Measurements from ENCODE around the gene ZNF485. TPM values are rescaled to one million over a fixed set of nuclear protein-coding genes. Genes with fewer than 3 reads are reported as not detected.
"Not testable (repeated sequence)": the region's sequence is repeated elsewhere in the genome, so short reads cannot be mapped to it uniquely, and the experiment has no call there.

Gene ZNF485
- total RNA-seq, 2 experiments from 2014 or later = 6.5 to 6.6 TPM

GRCh38 chr10:43586730-43587115 is 19.5 kb upstream of the ZNF485 start:
- H3K36me3 Mint-ChIP-seq; POLR2A ChIA-PET; H3K4me3 Mint-ChIP-seq; H3K4me1 Mint-ChIP-seq; H3K27ac Mint-ChIP-seq; DNase-seq; ATAC-seq (ENCODE audit: low read depth): not testable (repeated sequence)
- H3K9me3 Mint-ChIP-seq = peaks cover 11% of the 10 kb centered on the region
- peaks cover 14% of the 10 kb centered on the region for H3K27me3 Mint-ChIP-seq

GRCh38 chr10:43591303-43591904 is 14.8 kb upstream of the ZNF485 start:
- Mint-ChIP-seq H3K27ac (no peak overlapping the region), H3K9me3 (peaks cover 25% of the 10 kb centered on the region), H3K4me1 (peaks cover 22% of the 10 kb centered on the region), H3K4me3 (no peak overlapping the region), H3K27me3 (peaks cover 14% of the 10 kb centered on the region), H3K36me3 (peaks cover 6% of the 10 kb centered on the region)
- DNase-seq (no peak), ATAC-seq (ENCODE audit: low read depth) (no peak)
- POLR2A ChIA-PET = no interaction called here

GRCh38 chr10:43594944-43595589 is 11.2 kb upstream of the ZNF485 start:
- Mint-ChIP-seq H3K36me3 (peaks cover 13% of the 10 kb centered on the region), H3K4me3 (peak overlapping the region; percentile 67), H3K9me3 (peaks cover 28% of the 10 kb centered on the region), H3K4me1 (peaks cover 28% of the 10 kb centered on the region), H3K27ac (peak overlapping the region; percentile 92), H3K27me3 (no peaks in the 10 kb centered on the region)
- POLR2A ChIA-PET = interaction anchor here (0.7 to 2.1 kb wide), 3 partner anchors 10 to 21 kb away, joined by 3 to 10 read pairs (median 3); partner anchors contain the start of genes ZNF239 and ZNF485
- DNase-seq (peak; percentile 39), ATAC-seq (ENCODE audit: low read depth) (peak; percentile 87)

GRCh38 chr10:43595739-43596298 is 10.4 kb upstream of the ZNF485 start:
- DNase-seq (peak; percentile 40), ATAC-seq (ENCODE audit: low read depth) (peak; percentile 70)
- H3K36me3 Mint-ChIP-seq = peaks cover 14% of the 10 kb centered on the region
- H3K27ac Mint-ChIP-seq = peak overlapping the region; percentile 92
- peak overlapping the region; percentile 67 for H3K4me3 Mint-ChIP-seq
- peaks cover 28% of the 10 kb centered on the region for H3K4me1 Mint-ChIP-seq
- POLR2A ChIA-PET = interaction anchor here (1.6 to 2.1 kb wide), 2 partner anchors 9 to 11 kb away, joined by 3 to 10 read pairs; partner anchors contain the start of gene ZNF485
- H3K9me3 Mint-ChIP-seq = peaks cover 25% of the 10 kb centered on the region
- no peaks in the 10 kb centered on the region for H3K27me3 Mint-ChIP-seq

GRCh38 chr10:43596546-43596945 is 9.7 kb upstream of the ZNF485 start:
- H3K4me1 Mint-ChIP-seq = peaks cover 28% of the 10 kb centered on the region
- H3K27me3 Mint-ChIP-seq = no peaks in the 10 kb centered on the region
- H3K36me3 Mint-ChIP-seq = peaks cover 14% of the 10 kb centered on the region
- peaks cover 23% of the 10 kb centered on the region for H3K9me3 Mint-ChIP-seq
- DNase-seq (no peak), ATAC-seq (ENCODE audit: low read depth) (no peak)
- POLR2A ChIA-PET = interaction anchor here (2.1 kb wide), 1 partner anchor 10 kb away, joined by 10 read pairs; the partner anchor contains the start of gene ZNF485
- H3K27ac Mint-ChIP-seq = peak overlapping the region; percentile 92
- H3K4me3 Mint-ChIP-seq = no peak overlapping the region

- Mint-ChIP-seq H3K4me3 (no peak overlapping the region), H3K36me3 (peaks cover 12% of the 10 kb centered on the region), H3K27me3 (no peaks in the 10 kb centered on the region), H3K9me3 (peaks cover 14% of the 10 kb centered on the region), H3K4me1 (peaks cover 30% of the 10 kb centered on the region), H3K27ac (no peak overlapping the region)
- DNase-seq = no peak
- POLR2A ChIA-PET = no interaction called here
- no peak for ATAC-seq (ENCODE audit: low read depth)
Measured at GRCh38 chr10:43598446-43598845, 7.8 kb upstream of the ZNF485 start.

GRCh38 chr10:43599333-43599732 is 6.9 kb upstream of the ZNF485 start:
- ATAC-seq (ENCODE audit: low read depth) (no peak), DNase-seq (no peak)
- H3K27me3 Mint-ChIP-seq = no peaks in the 10 kb centered on the region
- H3K9me3 Mint-ChIP-seq = peaks cover 6% of the 10 kb centered on the region
- H3K27ac Mint-ChIP-seq = no peak overlapping the region
- POLR2A ChIA-PET = interaction anchor here (0.6 kb wide), 1 partner anchor 19 kb away, joined by 4 read pairs; no protein-coding TSS in a partner anchor
- H3K4me3 Mint-ChIP-seq = no peak overlapping the region
- peaks cover 8% of the 10 kb centered on the region for H3K36me3 Mint-ChIP-seq
- peaks cover 27% of the 10 kb centered on the region for H3K4me1 Mint-ChIP-seq

- POLR2A ChIA-PET; ATAC-seq (ENCODE audit: low read depth); H3K27me3 Mint-ChIP-seq; H3K9me3 Mint-ChIP-seq; H3K27ac Mint-ChIP-seq; H3K4me1 Mint-ChIP-seq; DNase-seq; H3K4me3 Mint-ChIP-seq; H3K36me3 Mint-ChIP-seq: not testable (repeated sequence)
Measured at GRCh38 chr10:43601576-43601975, 4.7 kb upstream of the ZNF485 start.

- DNase-seq (no peak), ATAC-seq (ENCODE audit: low read depth) (no peak)
- POLR2A ChIA-PET = interaction anchor here (1.6 kb wide), 1 partner anchor 10 kb away, joined by 10 read pairs; no protein-coding TSS in a partner anchor
- peaks cover 13% of the 10 kb centered on the region for H3K4me1 Mint-ChIP-seq
- peak overlapping the region; percentile 48 for H3K27ac Mint-ChIP-seq
- no peaks in the 10 kb centered on the region for H3K27me3 Mint-ChIP-seq
- H3K9me3 Mint-ChIP-seq = peaks cover 14% of the 10 kb centered on the region
- peaks cover 30% of the 10 kb centered on the region for H3K36me3 Mint-ChIP-seq
- peak overlapping the region; percentile 81 for H3K4me3 Mint-ChIP-seq
Measured at GRCh38 chr10:43605850-43606322, 352 bp upstream of the ZNF485 start.

GRCh38 chr10:43607199-43607573 is 948 bp downstream of the ZNF485 start:
- peaks cover 11% of the 10 kb centered on the region for H3K9me3 Mint-ChIP-seq
- POLR2A ChIA-PET = interaction anchor here (0.5 to 1.6 kb wide), 3 partner anchors 12 to 103 kb away, joined by 3 to 10 read pairs (median 4); partner anchors contain the start of gene ZNF32
- peaks cover 38% of the 10 kb centered on the region for H3K36me3 Mint-ChIP-seq
- no peak for DNase-seq
- H3K27ac Mint-ChIP-seq = peak overlapping the region; percentile 76
- H3K4me3 Mint-ChIP-seq = peak overlapping the region; percentile 81
- peaks cover 13% of the 10 kb centered on the region for H3K4me1 Mint-ChIP-seq
- ATAC-seq (ENCODE audit: low read depth) = no peak
- no peaks in the 10 kb centered on the region for H3K27me3 Mint-ChIP-seq

GRCh38 chr10:43610636-43611035 is 4.4 kb downstream of the ZNF485 start:
- DNase-seq = no peak
- Mint-ChIP-seq H3K27me3 (no peaks in the 10 kb centered on the region), H3K9me3 (peaks cover 26% of the 10 kb centered on the region), H3K27ac (no peak overlapping the region), H3K36me3 (peaks cover 67% of the 10 kb centered on the region), H3K4me3 (no peak overlapping the region), H3K4me1 (peaks cover 14% of the 10 kb centered on the region)
- POLR2A ChIA-PET = no interaction called here
- no peak for ATAC-seq (ENCODE audit: low read depth)

GRCh38 chr10:43616697-43617370 is 10.6 kb downstream of the ZNF485 start:
- Mint-ChIP-seq H3K27ac (no peak overlapping the region), H3K36me3 (peaks cover 52% of the 10 kb centered on the region), H3K4me1 (peaks cover 2% of the 10 kb centered on the region), H3K27me3 (no peaks in the 10 kb centered on the region), H3K4me3 (no peak overlapping the region), H3K9me3 (peaks cover 48% of the 10 kb centered on the region)
- DNase-seq (no peak), ATAC-seq (ENCODE audit: low read depth) (no peak)
- POLR2A ChIA-PET = no interaction called here

- POLR2A ChIA-PET = no interaction called here
- H3K27me3 Mint-ChIP-seq = no peaks in the 10 kb centered on the region
- peaks cover 45% of the 10 kb centered on the region for H3K9me3 Mint-ChIP-seq
- no peak overlapping the region for H3K27ac Mint-ChIP-seq
- DNase-seq (no peak), ATAC-seq (ENCODE audit: low read depth) (no peak)
- no peak overlapping the region for H3K4me3 Mint-ChIP-seq
- peaks cover 8% of the 10 kb centered on the region for H3K4me1 Mint-ChIP-seq
- H3K36me3 Mint-ChIP-seq = peaks cover 42% of the 10 kb centered on the region
Measured at GRCh38 chr10:43619368-43619767, 13.1 kb downstream of the ZNF485 start.

Data from activated naive CD8-positive, alpha-beta T cell treated with anti-CD3 and anti-CD28 coated beads, Interleukin-2, amount 10 ng/mL, durations not matched to agents 7 days and 5 days (primary cell).